ENCODE data around the gene ARID1B.

Gene ARID1B

GRCh38 chr6:157253699-157254098 is 476.5 kb downstream of the ARID1B start:
- no peak overlapping the region for H3K4me3 ChIP-seq (ENCODE audit: control insufficient read depth, low read depth, low read length)
- no peak for DNase-seq (ENCODE audit: low read depth)
- TF ChIP-seq CTCF (IDR thresholded peaks at IDR 0.05; ENCODE audit: control insufficient read depth, insufficient read depth, low read depth, low read length, missing control alignments), result no peak

- DNase-seq (ENCODE audit: low read depth), result no peak
- H3K4me3 ChIP-seq (ENCODE audit: control insufficient read depth, low read depth, low read length), result no peak overlapping the region
- TF ChIP-seq CTCF (IDR thresholded peaks at IDR 0.05; ENCODE audit: control insufficient read depth, insufficient read depth, low read depth, low read length, missing control alignments), result no peak
These were observed 477.4 kb downstream of the ARID1B start for GRCh38 chr6:157254538-157254937.

GRCh38 chr6:157255079-157255478 is 477.9 kb downstream of the ARID1B start:
- no peak for DNase-seq (ENCODE audit: low read depth)
- no peak for TF ChIP-seq CTCF (IDR thresholded peaks at IDR 0.05; ENCODE audit: control insufficient read depth, insufficient read depth, low read depth, low read length, missing control alignments)
- H3K4me3 ChIP-seq (ENCODE audit: control insufficient read depth, low read depth, low read length), result no peak overlapping the region

GRCh38 chr6:157258878-157259277 is 481.7 kb downstream of the ARID1B start:
- TF ChIP-seq CTCF (IDR thresholded peaks at IDR 0.05; ENCODE audit: control insufficient read depth, insufficient read depth, low read depth, low read length, missing control alignments), result no peak
- DNase-seq (ENCODE audit: low read depth), result no peak
- H3K4me3 ChIP-seq (ENCODE audit: control insufficient read depth, low read depth, low read length), result no peak overlapping the region

GRCh38 chr6:157259443-157259842 is 482.3 kb downstream of the ARID1B start:
- H3K4me3 ChIP-seq (ENCODE audit: control insufficient read depth, low read depth, low read length), result no peak overlapping the region
- no peak for TF ChIP-seq CTCF (IDR thresholded peaks at IDR 0.05; ENCODE audit: control insufficient read depth, insufficient read depth, low read depth, low read length, missing control alignments)
- DNase-seq (ENCODE audit: low read depth), result no peak
